ENCODE data around the gene DSCAM.

- TF ChIP-seq EZH2phosphoT487 (IDR thresholded peaks at IDR 0.05; ENCODE audit: borderline replicate concordance) (no peak), POLR2A (IDR thresholded peaks at IDR 0.05; ENCODE audit: borderline replicate concordance, extremely low read depth, insufficient read depth, insufficient read length) (no peak), REST (IDR thresholded peaks at IDR 0.05; ENCODE audit: low read depth) (no peak), POLR2AphosphoS5 (IDR thresholded peaks at IDR 0.05; ENCODE audit: low read depth, low read length) (no peak), ATF3 (IDR thresholded peaks at IDR 0.05) (no peak), JUND (IDR thresholded peaks at IDR 0.05) (no peak), EZH2 (IDR thresholded peaks at IDR 0.05) (no peak)
- TF ChIP-seq, protein P1, sequence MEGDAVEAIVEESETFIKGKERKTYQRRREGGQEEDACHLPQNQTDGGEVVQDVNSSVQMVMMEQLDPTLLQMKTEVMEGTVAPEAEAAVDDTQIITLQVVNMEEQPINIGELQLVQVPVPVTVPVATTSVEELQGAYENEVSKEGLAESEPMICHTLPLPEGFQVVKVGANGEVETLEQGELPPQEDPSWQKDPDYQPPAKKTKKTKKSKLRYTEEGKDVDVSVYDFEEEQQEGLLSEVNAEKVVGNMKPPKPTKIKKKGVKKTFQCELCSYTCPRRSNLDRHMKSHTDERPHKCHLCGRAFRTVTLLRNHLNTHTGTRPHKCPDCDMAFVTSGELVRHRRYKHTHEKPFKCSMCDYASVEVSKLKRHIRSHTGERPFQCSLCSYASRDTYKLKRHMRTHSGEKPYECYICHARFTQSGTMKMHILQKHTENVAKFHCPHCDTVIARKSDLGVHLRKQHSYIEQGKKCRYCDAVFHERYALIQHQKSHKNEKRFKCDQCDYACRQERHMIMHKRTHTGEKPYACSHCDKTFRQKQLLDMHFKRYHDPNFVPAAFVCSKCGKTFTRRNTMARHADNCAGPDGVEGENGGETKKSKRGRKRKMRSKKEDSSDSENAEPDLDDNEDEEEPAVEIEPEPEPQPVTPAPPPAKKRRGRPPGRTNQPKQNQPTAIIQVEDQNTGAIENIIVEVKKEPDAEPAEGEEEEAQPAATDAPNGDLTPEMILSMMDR (IDR thresholded peaks at IDR 0.05 in 2 of 3, conservative IDR thresholded peaks at IDR 0.05 in 1 of 3; ENCODE audit: borderline replicate concordance in 1 of 3, insufficient read depth in 1 of 3, low read depth in 2 of 3, low read length in 2 of 3) = no peak
- TF ChIP-seq, protein P2, sequence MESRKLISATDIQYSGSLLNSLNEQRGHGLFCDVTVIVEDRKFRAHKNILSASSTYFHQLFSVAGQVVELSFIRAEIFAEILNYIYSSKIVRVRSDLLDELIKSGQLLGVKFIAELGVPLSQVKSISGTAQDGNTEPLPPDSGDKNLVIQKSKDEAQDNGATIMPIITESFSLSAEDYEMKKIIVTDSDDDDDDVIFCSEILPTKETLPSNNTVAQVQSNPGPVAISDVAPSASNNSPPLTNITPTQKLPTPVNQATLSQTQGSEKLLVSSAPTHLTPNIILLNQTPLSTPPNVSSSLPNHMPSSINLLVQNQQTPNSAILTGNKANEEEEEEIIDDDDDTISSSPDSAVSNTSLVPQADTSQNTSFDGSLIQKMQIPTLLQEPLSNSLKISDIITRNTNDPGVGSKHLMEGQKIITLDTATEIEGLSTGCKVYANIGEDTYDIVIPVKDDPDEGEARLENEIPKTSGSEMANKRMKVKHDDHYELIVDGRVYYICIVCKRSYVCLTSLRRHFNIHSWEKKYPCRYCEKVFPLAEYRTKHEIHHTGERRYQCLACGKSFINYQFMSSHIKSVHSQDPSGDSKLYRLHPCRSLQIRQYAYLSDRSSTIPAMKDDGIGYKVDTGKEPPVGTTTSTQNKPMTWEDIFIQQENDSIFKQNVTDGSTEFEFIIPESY (IDR thresholded peaks at IDR 0.05; ENCODE audit: extremely low read depth, insufficient replicate concordance, low read length) = no peak
Measured at GRCh38 chr21:40165773-40166070, 681.2 kb downstream of the DSCAM start.

Measured in HCT116 (cell line).